Daoy (cell line): Measurements from ENCODE around the gene ZNF366. TPM values are rescaled to one million over a fixed set of nuclear protein-coding genes. Genes with fewer than 3 reads are reported as not detected.

Source experiments
- DNase-seq: peaks from one replicate; pipeline ENCODE4 v3.0.0-alpha.2; 2015; ENCODE audit warnings: low read depth
- total RNA-seq: library from RNA; depleted of rRNA; stranded (reverse); fragments of >200 nt; shearing (Covaris generic); gene quantifications from 2 replicates; pipeline ENCODE4 v1.2.3, GENCODE V29; 2014

Gene ZNF366
- total RNA-seq, 1 experiment from 2014 or later: not detected

GRCh38 chr5:72489536-72489935 lies 17.7 kb downstream of the ZNF366 start:
- no peak for DNase-seq

GRCh38 chr5:72488756-72489155 lies 18.5 kb downstream of the ZNF366 start:
- no peak for DNase-seq

- no peak for DNase-seq
Measured at GRCh38 chr5:72487177-72487576, 20.0 kb downstream of the ZNF366 start.

- no peak for DNase-seq
Measured at GRCh38 chr5:72486371-72486770, 20.8 kb downstream of the ZNF366 start.

GRCh38 chr5:72485430-72485974 lies 21.7 kb downstream of the ZNF366 start:
- DNase-seq: no peak

GRCh38 chr5:72482046-72482445 lies 25.2 kb downstream of the ZNF366 start:
- no peak for DNase-seq

- no peak for DNase-seq
Measured at GRCh38 chr5:72480841-72481240, 26.4 kb downstream of the ZNF366 start.

GRCh38 chr5:72479921-72480320 lies 27.3 kb downstream of the ZNF366 start:
- no peak for DNase-seq

GRCh38 chr5:72478684-72479083 lies 28.5 kb downstream of the ZNF366 start:
- no peak for DNase-seq

GRCh38 chr5:72478276-72478675 lies 28.9 kb downstream of the ZNF366 start:
- DNase-seq: no peak

- no peak for DNase-seq
Measured at GRCh38 chr5:72477644-72478043, 29.6 kb downstream of the ZNF366 start.

GRCh38 chr5:72477176-72477575 lies 30.0 kb downstream of the ZNF366 start:
- no peak for DNase-seq

- DNase-seq: no peak
Measured at GRCh38 chr5:72476721-72477120, 30.5 kb downstream of the ZNF366 start.

GRCh38 chr5:72476275-72476674 lies 30.9 kb downstream of the ZNF366 start:
- no peak for DNase-seq

GRCh38 chr5:72474516-72474915 lies 32.7 kb downstream of the ZNF366 start:
- no peak for DNase-seq

GRCh38 chr5:72474046-72474500 lies 33.1 kb downstream of the ZNF366 start:
- no peak for DNase-seq

- no peak for DNase-seq
Measured at GRCh38 chr5:72472666-72473422, 34.4 kb downstream of the ZNF366 start.

- DNase-seq: no peak
Measured at GRCh38 chr5:72472031-72472430, 35.2 kb downstream of the ZNF366 start.

GRCh38 chr5:72470826-72471225 lies 36.4 kb downstream of the ZNF366 start:
- peak; percentile 84 for DNase-seq

GRCh38 chr5:72468606-72469005 lies 38.6 kb downstream of the ZNF366 start:
- DNase-seq: no peak

- DNase-seq: peak; percentile 69
Measured at GRCh38 chr5:72468024-72468423, 39.2 kb downstream of the ZNF366 start.

GRCh38 chr5:72467461-72467860 lies 39.7 kb downstream of the ZNF366 start:
- DNase-seq: no peak
